Testis (tissue), 3 donors: ENCODE data around the gene CLEC2L. TPM values are rescaled to one million over a fixed set of nuclear protein-coding genes. Genes with fewer than 3 reads are reported as not detected.

Experiments
- DNase-seq: peaks from one replicate; pipeline ENCODE4 v3.0.0-alpha.2; 2019
- H3K27ac ChIP-seq, 2 donors: fragments of 200-600 bp; sonication (generic); one replicate each; pipeline ENCODE4 v1.5.1; 2019
- H3K27me3 ChIP-seq: fragments of 200-600 bp; sonication (generic); one replicate; pipeline ENCODE4 v1.5.1; 2019
- H3K36me3 ChIP-seq: fragments of 200-600 bp; sonication (generic); one replicate; pipeline ENCODE4 v1.5.1; 2017; ENCODE audit warnings: low read depth; ENCODE audit errors: missing control alignments
- H3K4me1 ChIP-seq: fragments of 200-600 bp; sonication (generic); one replicate; pipeline ENCODE4 v1.5.1; 2019
- H3K4me3 ChIP-seq, 2 donors: fragments of 200-600 bp; sonication (generic); one replicate each; pipeline ENCODE4 v1.5.1; 2017 to 2019
- H3K9me3 ChIP-seq: fragments of 200-600 bp; sonication (generic); one replicate; pipeline ENCODE4 v1.5.1; 2017
- CTCF ChIP-seq, 3 experiments: fragments of 450-650 bp in 2 of 3; fragments of 200-600 bp in 1 of 3; sonication (generic) in 1 of 3; IDR thresholded peaks; one replicate each; pipeline ENCODE4 v1.5.1; 2016 to 2019; ENCODE audit warnings: antibody characterized with exemption in 3 of 3, mild to moderate bottlenecking in 2 of 3, moderate library complexity in 1 of 3
- POLR2A ChIP-seq: fragments of 450-650 bp; IDR thresholded peaks from one replicate; pipeline ENCODE4 v1.6.1; 2017; ENCODE audit warnings: antibody characterized with exemption, mild to moderate bottlenecking, moderate library complexity
- WGBS, 2 donors: methylation state at CpG; one replicate each; pipeline ENCODE4 v1.1.5; 2018; 5-methylcytosine and 5-hydroxymethylcytosine counted together
- intact Hi-C: fragments of 100-400 bp; cut with DNase I; formaldehyde crosslinking; loops from one replicate; pipeline ENCODE4 v1.15.1; 2023; ENCODE audit warnings: low total_unique reads
- polyA plus RNA-seq: library from polyadenylated mRNA; stranded (reverse); fragments of 350-450 nt; fragmentation: Illumina TruSeq; extraction: RNeasy Lipid Tissue Mini Kit (QIAGEN cat#74804); gene quantifications from one replicate; pipeline ENCODE4 v1.2.3, GENCODE V29; 2014; ENCODE audit warnings: low read depth, low replicate concordance; ENCODE audit not compliant: insufficient read depth
- total RNA-seq, 2 donors: library from RNA; depleted of rRNA; stranded (reverse); fragments of >200 nt; gene quantifications; one replicate each; pipeline ENCODE4 v1.2.3, GENCODE V29; 2016

The CLEC2L gene
- total and polyA plus RNA-seq, 3 donors from 2014 or later, result 0.79 to 1.6 (median 0.81) TPM

- H3K36me3 ChIP-seq, result no peaks in the 10 kb centered on the region
- no peak overlapping the region for H3K4me3 ChIP-seq
- no peak for DNase-seq
- no peak overlapping the region for H3K27ac ChIP-seq
- WGBS, 2 donors, result 65 to 71% methylated on average over 4 of the region's 4 CpGs
- TF ChIP-seq POLR2A (no peak), CTCF (IDR thresholded peaks at IDR 0.05) (no peak)
- intact Hi-C loops, result no loop called here
- no peaks in the 10 kb centered on the region for H3K9me3 ChIP-seq
- H3K4me1 ChIP-seq, result peaks cover 1% of the 10 kb centered on the region
- H3K27me3 ChIP-seq, result no peaks in the 10 kb centered on the region
Observed at GRCh38 chr7:139488810-139489209, 34.7 kb upstream of the CLEC2L start.

GRCh38 chr7:139490130-139490529, 33.4 kb upstream of the CLEC2L start:
- intact Hi-C loops, result no loop called here
- WGBS, 2 donors, result 82 to 86% methylated on average over 5 of the region's 5 CpGs
- TF ChIP-seq CTCF (IDR thresholded peaks at IDR 0.05) (no peak), POLR2A (no peak)
- Histone ChIP-seq H3K36me3 (no peaks in the 10 kb centered on the region), H3K4me1 (no peaks in the 10 kb centered on the region), H3K4me3 (no peak overlapping the region), H3K27me3 (no peaks in the 10 kb centered on the region), H3K9me3 (no peaks in the 10 kb centered on the region), H3K27ac (no peak overlapping the region)
- no peak for DNase-seq

GRCh38 chr7:139492293-139492692, 31.2 kb upstream of the CLEC2L start:
- no peak overlapping the region for H3K27ac ChIP-seq
- no peaks in the 10 kb centered on the region for H3K27me3 ChIP-seq
- TF ChIP-seq CTCF (IDR thresholded peaks at IDR 0.05) (no peak), POLR2A (no peak)
- no peak for DNase-seq
- H3K4me3 ChIP-seq, result no peak overlapping the region
- intact Hi-C loops, result no loop called here
- no peaks in the 10 kb centered on the region for H3K36me3 ChIP-seq
- H3K4me1 ChIP-seq, result no peaks in the 10 kb centered on the region
- 94 to 95% methylated on average over 1 of the region's 1 CpG for WGBS, 2 donors
- H3K9me3 ChIP-seq, result no peaks in the 10 kb centered on the region

GRCh38 chr7:139494835-139495579, 28.5 kb upstream of the CLEC2L start:
- H3K36me3 ChIP-seq, result no peaks in the 10 kb centered on the region
- no peaks in the 10 kb centered on the region for H3K9me3 ChIP-seq
- DNase-seq, result no peak
- H3K4me3 ChIP-seq, result no peak overlapping the region
- no peaks in the 10 kb centered on the region for H3K27me3 ChIP-seq
- no peaks in the 10 kb centered on the region for H3K4me1 ChIP-seq
- H3K27ac ChIP-seq, result no peak overlapping the region
- TF ChIP-seq CTCF (IDR thresholded peaks at IDR 0.05) (no peak), POLR2A (no peak)
- intact Hi-C loops, result no loop called here
- WGBS, 2 donors, result 55 to 75% methylated on average over 5 of the region's 5 CpGs

- WGBS, 2 donors, result 94 to 95% methylated on average over 6 to 8 of the region's 8 CpGs
- H3K9me3 ChIP-seq, result no peaks in the 10 kb centered on the region
- no peak overlapping the region for H3K27ac ChIP-seq
- no peak overlapping the region for H3K4me3 ChIP-seq
- intact Hi-C loops, result no loop called here
- no peaks in the 10 kb centered on the region for H3K36me3 ChIP-seq
- no peaks in the 10 kb centered on the region for H3K27me3 ChIP-seq
- no peaks in the 10 kb centered on the region for H3K4me1 ChIP-seq
- no peak for TF ChIP-seq CTCF (IDR thresholded peaks at IDR 0.05)
- TF ChIP-seq POLR2A, result no peak
- no peak for DNase-seq
Observed at GRCh38 chr7:139495580-139496125, 27.8 kb upstream of the CLEC2L start.
